Measurements from ENCODE around the gene PDE7B.

Gene PDE7B

GRCh38 chr6:135851442-135852271, at the start of gene PDE7B:
PDE7B (plus strand) TSS chr6:135851701.
- peak; percentile 97 for DNase-seq (ENCODE audit: low read depth)
- H3K4me3 ChIP-seq (ENCODE audit: low read depth, low read length): peak within 1 kb of the TSS; percentile 55

- no peak overlapping the region for H3K4me3 ChIP-seq (ENCODE audit: low read depth, low read length)
- no peak for DNase-seq (ENCODE audit: low read depth)
Observed at GRCh38 chr6:135801755-135802465, 49.6 kb upstream of the PDE7B start.

- no peak for DNase-seq (ENCODE audit: low read depth)
- no peak overlapping the region for H3K4me3 ChIP-seq (ENCODE audit: low read depth, low read length)
Observed at GRCh38 chr6:135810486-135810885, 41.0 kb upstream of the PDE7B start.

GRCh38 chr6:135811170-135811569, 40.3 kb upstream of the PDE7B start:
- no peak overlapping the region for H3K4me3 ChIP-seq (ENCODE audit: low read depth, low read length)
- no peak for DNase-seq (ENCODE audit: low read depth)

GRCh38 chr6:135811644-135812526, 39.6 kb upstream of the PDE7B start:
- H3K4me3 ChIP-seq (ENCODE audit: low read depth, low read length): no peak overlapping the region
- peak; percentile 36 for DNase-seq (ENCODE audit: low read depth)

- H3K4me3 ChIP-seq (ENCODE audit: low read depth, low read length): no peak overlapping the region
- DNase-seq (ENCODE audit: low read depth): no peak
Observed at GRCh38 chr6:135813401-135813800, 38.1 kb upstream of the PDE7B start.

- H3K4me3 ChIP-seq (ENCODE audit: low read depth, low read length): no peak overlapping the region
- no peak for DNase-seq (ENCODE audit: low read depth)
Observed at GRCh38 chr6:135814043-135814442, 37.5 kb upstream of the PDE7B start.

- H3K4me3 ChIP-seq (ENCODE audit: low read depth, low read length): no peak overlapping the region
- no peak for DNase-seq (ENCODE audit: low read depth)
Observed at GRCh38 chr6:135815216-135815615, 36.3 kb upstream of the PDE7B start.

GRCh38 chr6:135817035-135817434, 34.5 kb upstream of the PDE7B start:
- no peak for DNase-seq (ENCODE audit: low read depth)
- H3K4me3 ChIP-seq (ENCODE audit: low read depth, low read length): no peak overlapping the region

GRCh38 chr6:135819665-135820064, 31.8 kb upstream of the PDE7B start:
- DNase-seq (ENCODE audit: low read depth): no peak
- no peak overlapping the region for H3K4me3 ChIP-seq (ENCODE audit: low read depth, low read length)

- H3K4me3 ChIP-seq (ENCODE audit: low read depth, low read length): no peak overlapping the region
- no peak for DNase-seq (ENCODE audit: low read depth)
Observed at GRCh38 chr6:135820340-135820739, 31.2 kb upstream of the PDE7B start.

- no peak for DNase-seq (ENCODE audit: low read depth)
- H3K4me3 ChIP-seq (ENCODE audit: low read depth, low read length): no peak overlapping the region
Observed at GRCh38 chr6:135823851-135824250, 27.6 kb upstream of the PDE7B start.

GRCh38 chr6:135826236-135826804, 25.2 kb upstream of the PDE7B start:
- DNase-seq (ENCODE audit: low read depth): no peak
- no peak overlapping the region for H3K4me3 ChIP-seq (ENCODE audit: low read depth, low read length)

GRCh38 chr6:135828021-135828420, 23.5 kb upstream of the PDE7B start:
- no peak for DNase-seq (ENCODE audit: low read depth)
- no peak overlapping the region for H3K4me3 ChIP-seq (ENCODE audit: low read depth, low read length)

GRCh38 chr6:135830452-135830881, 21.0 kb upstream of the PDE7B start:
- no peak overlapping the region for H3K4me3 ChIP-seq (ENCODE audit: low read depth, low read length)
- DNase-seq (ENCODE audit: low read depth): peak; percentile 93

- H3K4me3 ChIP-seq (ENCODE audit: low read depth, low read length): no peak overlapping the region
- DNase-seq (ENCODE audit: low read depth): peak; percentile 60
Observed at GRCh38 chr6:135831016-135831415, 20.5 kb upstream of the PDE7B start.

GRCh38 chr6:135832166-135832565, 19.3 kb upstream of the PDE7B start:
- no peak overlapping the region for H3K4me3 ChIP-seq (ENCODE audit: low read depth, low read length)
- DNase-seq (ENCODE audit: low read depth): no peak

GRCh38 chr6:135833771-135834170, 17.7 kb upstream of the PDE7B start:
- DNase-seq (ENCODE audit: low read depth): no peak
- no peak overlapping the region for H3K4me3 ChIP-seq (ENCODE audit: low read depth, low read length)

GRCh38 chr6:135837735-135838449, 13.6 kb upstream of the PDE7B start:
- no peak overlapping the region for H3K4me3 ChIP-seq (ENCODE audit: low read depth, low read length)
- no peak for DNase-seq (ENCODE audit: low read depth)
